Measurements from ENCODE around the gene INPP4A. TPM values are rescaled to one million over a fixed set of nuclear protein-coding genes. Genes with fewer than 3 reads are reported as not detected.

The INPP4A gene
- total RNA-seq, 1 experiment from 2014 or later = 23.4 TPM

- ATAC-seq (peak; percentile 99), DNase-seq (peak; percentile 90)
- Histone ChIP-seq H3K27ac (ENCODE audit: low read length) (peak overlapping the region; percentile 76), H3K79me2 (ENCODE audit: low read length) (no peaks in the 10 kb centered on the region), H2AFZ (ENCODE audit: low read length) (peak overlapping the region; percentile 66), H3K36me3 (ENCODE audit: low read depth, low read length) (no peaks in the 10 kb centered on the region), H3K27me3 (ENCODE audit: low read length) (no peaks in the 10 kb centered on the region), H3K4me2 (ENCODE audit: low read length) (peak overlapping the region; percentile 63), H3K9me3 (ENCODE audit: low read length) (no peaks in the 10 kb centered on the region), H3K4me1 (ENCODE audit: insufficient read depth, low read length) (peaks cover 16% of the 10 kb centered on the region), H3F3A (ENCODE audit: low read length, unreplicated experiment) (no peaks in the 10 kb centered on the region), H4K20me1 (ENCODE audit: low read length) (no peaks in the 10 kb centered on the region), H3K9me2 (replicated peaks; ENCODE audit: low read length) (no peaks in the 10 kb centered on the region), H3K9ac (ENCODE audit: low read length) (no peak overlapping the region), H3K4me3 (ENCODE audit: low read length) (no peak overlapping the region)
- ChIA-PET CTCF (interaction anchor here (1.0 kb wide), 1 partner anchor 72 kb away, joined by 3 read pairs; no protein-coding TSS in a partner anchor), POLR2A (ENCODE audit: unreplicated experiment) (no interaction called here)
- intact Hi-C loops (cut with micrococcal nuclease) = no loop called here
- no TSS peak for BruUV-seq (replicated peaks)
- TF ChIP-seq EZH2 (IDR thresholded peaks at IDR 0.05; ENCODE audit: low read length, unreplicated experiment) = no peak
- TF ChIP-seq EZH2phosphoT487 (IDR thresholded peaks at IDR 0.05; ENCODE audit: borderline replicate concordance, low read length) = no peak
- TF ChIP-seq CTCF (conservative IDR thresholded peaks at IDR 0.05; ENCODE audit: low read depth, low read length) = no peak
Observed at GRCh38 chr2:98560256-98560771, 115.7 kb downstream of the INPP4A start.

DNA sequence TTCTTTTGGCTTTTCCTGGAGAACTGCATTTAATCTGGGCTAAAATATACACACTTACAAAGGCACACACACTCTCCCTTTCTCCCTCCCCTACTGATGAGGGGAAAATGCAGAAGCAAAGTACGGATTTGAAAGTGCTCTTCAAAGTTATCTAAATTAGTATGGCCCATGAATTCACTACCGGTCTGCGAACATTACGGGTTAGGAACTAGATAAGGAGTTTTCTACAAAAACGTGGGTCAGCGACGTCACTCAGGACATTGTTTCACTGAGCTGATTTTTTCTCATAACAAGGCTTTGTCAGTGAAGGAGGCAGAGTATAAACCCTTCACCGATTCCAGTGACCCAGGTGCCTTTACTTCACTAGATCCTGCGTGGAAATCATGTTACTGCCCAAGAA is 116.4 kb downstream of the INPP4A start:
- no TSS peak for BruUV-seq (replicated peaks)
- H3K9ac ChIP-seq (ENCODE audit: low read length) = no peak overlapping the region
- H3K4me3 ChIP-seq (ENCODE audit: low read length) = no peak overlapping the region
- H3F3A ChIP-seq (ENCODE audit: low read length, unreplicated experiment) = no peaks in the 10 kb centered on the region
- no peaks in the 10 kb centered on the region for H3K9me2 ChIP-seq (replicated peaks; ENCODE audit: low read length)
- no peaks in the 10 kb centered on the region for H3K36me3 ChIP-seq (ENCODE audit: low read depth, low read length)
- H3K27ac ChIP-seq (ENCODE audit: low read length) = no peak overlapping the region
- ChIA-PET CTCF (no interaction called here), POLR2A (ENCODE audit: unreplicated experiment) (no interaction called here)
- H4K20me1 ChIP-seq (ENCODE audit: low read length) = no peaks in the 10 kb centered on the region
- no peaks in the 10 kb centered on the region for H3K27me3 ChIP-seq (ENCODE audit: low read length)
- H3K79me2 ChIP-seq (ENCODE audit: low read length) = no peaks in the 10 kb centered on the region
- H3K4me1 ChIP-seq (ENCODE audit: insufficient read depth, low read length) = peaks cover 16% of the 10 kb centered on the region
- intact Hi-C loops (cut with micrococcal nuclease) = no loop called here
- no peak for TF ChIP-seq EZH2phosphoT487 (IDR thresholded peaks at IDR 0.05; ENCODE audit: borderline replicate concordance, low read length)
- TF ChIP-seq EZH2 (IDR thresholded peaks at IDR 0.05; ENCODE audit: low read length, unreplicated experiment) = no peak
- TF ChIP-seq CTCF (conservative IDR thresholded peaks at IDR 0.05; ENCODE audit: low read depth, low read length) = no peak
- no peaks in the 10 kb centered on the region for H3K9me3 ChIP-seq (ENCODE audit: low read length)
- no peak overlapping the region for H2AFZ ChIP-seq (ENCODE audit: low read length)
- DNase-seq = no peak
- no peak overlapping the region for H3K4me2 ChIP-seq (ENCODE audit: low read length)
- ATAC-seq = no peak

GRCh38 chr2:98561902-98562695 is 117.4 kb downstream of the INPP4A start:
- DNase-seq (no peak), ATAC-seq (no peak)
- no peaks in the 10 kb centered on the region for H3K79me2 ChIP-seq (ENCODE audit: low read length)
- BruUV-seq (replicated peaks) = no TSS peak
- no peak overlapping the region for H2AFZ ChIP-seq (ENCODE audit: low read length)
- TF ChIP-seq EZH2 (IDR thresholded peaks at IDR 0.05; ENCODE audit: low read length, unreplicated experiment) (no peak), EZH2phosphoT487 (IDR thresholded peaks at IDR 0.05; ENCODE audit: borderline replicate concordance, low read length) (no peak), CTCF (conservative IDR thresholded peaks at IDR 0.05; ENCODE audit: low read depth, low read length) (no peak)
- no peak overlapping the region for H3K4me3 ChIP-seq (ENCODE audit: low read length)
- H3K36me3 ChIP-seq (ENCODE audit: low read depth, low read length) = no peaks in the 10 kb centered on the region
- H3K4me1 ChIP-seq (ENCODE audit: insufficient read depth, low read length) = peaks cover 16% of the 10 kb centered on the region
- CTCF ChIA-PET = no interaction called here
- no peaks in the 10 kb centered on the region for H3K9me3 ChIP-seq (ENCODE audit: low read length)
- H3K27me3 ChIP-seq (ENCODE audit: low read length) = no peaks in the 10 kb centered on the region
- H3K27ac ChIP-seq (ENCODE audit: low read length) = no peak overlapping the region
- H3K9ac ChIP-seq (ENCODE audit: low read length) = no peak overlapping the region
- no peaks in the 10 kb centered on the region for H3F3A ChIP-seq (ENCODE audit: low read length, unreplicated experiment)
- H4K20me1 ChIP-seq (ENCODE audit: low read length) = no peaks in the 10 kb centered on the region
- H3K4me2 ChIP-seq (ENCODE audit: low read length) = no peak overlapping the region
- no peaks in the 10 kb centered on the region for H3K9me2 ChIP-seq (replicated peaks; ENCODE audit: low read length)
- POLR2A ChIA-PET (ENCODE audit: unreplicated experiment) = no interaction called here
- intact Hi-C loops (cut with micrococcal nuclease) = no loop called here

All from PC-3 (cell line).